ENCODE data around the gene ANKRD6. TPM values are rescaled to one million over a fixed set of nuclear protein-coding genes. Genes with fewer than 3 reads are reported as not detected.

ANKRD6 gene
- total RNA-seq, 4 donors from 2014 or later, result 1.6 to 6.8 (median 2.9) TPM

GRCh38 chr6:89562093-89562973 is 129.4 kb downstream of the ANKRD6 start:
- Histone ChIP-seq H3K27ac (no peak overlapping the region), H3K36me3 (no peaks in the 10 kb centered on the region), H3K4me1 (peaks cover 7 to 20% of the 10 kb centered on the region in 2 donors), H3K4me3 (peak overlapping the region; percentile 41 to 65 (median 48)), H3K9me3 (no peaks in the 10 kb centered on the region), H3K27me3 (no peaks in the 10 kb centered on the region)
- in situ Hi-C loops (cut with MboI; ENCODE audit: low sequenced_read_pairs in 4 of 4), result no loop called here
- intact Hi-C loops (cut with DNase I; ENCODE audit: low total_unique reads), result no loop called here
- no peak for TF ChIP-seq CTCF (IDR thresholded peaks at IDR 0.05 in 4 of 5, conservative IDR thresholded peaks at IDR 0.05 in 1 of 5)
- no peak for TF ChIP-seq POLR2A (IDR thresholded peaks at IDR 0.05)
- DNase-seq (no peak), ATAC-seq (peak; percentile 49 to 75)

DNA sequence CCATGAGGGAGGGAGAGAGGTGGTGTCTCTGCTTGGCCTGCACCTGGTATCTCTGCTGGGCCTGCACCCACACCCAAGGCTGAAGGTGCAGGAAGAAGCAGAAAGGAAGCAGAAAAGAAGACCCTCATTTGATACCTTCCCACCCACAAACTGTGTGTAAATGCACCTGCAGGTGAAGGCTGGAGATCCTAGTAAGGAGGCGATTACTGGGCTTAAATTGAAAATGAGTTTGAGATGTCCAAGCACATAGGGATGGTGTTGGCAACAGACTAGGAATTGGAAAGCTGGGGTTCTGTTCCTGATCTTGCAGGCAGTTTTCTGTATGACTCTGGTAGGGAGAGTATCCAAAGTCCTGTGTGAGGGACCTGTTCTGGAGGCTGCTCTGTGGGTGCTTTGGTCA is 130.9 kb downstream of the ANKRD6 start:
- Histone ChIP-seq H3K4me3 (no peak overlapping the region), H3K36me3 (no peaks in the 10 kb centered on the region), H3K9me3 (no peaks in the 10 kb centered on the region), H3K27me3 (no peaks in the 10 kb centered on the region), H3K27ac (no peak overlapping the region), H3K4me1 (peaks cover 7 to 20% of the 10 kb centered on the region in 2 donors)
- in situ Hi-C loops (cut with MboI; ENCODE audit: low sequenced_read_pairs in 4 of 4) (no loop called here), intact Hi-C loops (cut with DNase I; ENCODE audit: low total_unique reads) (no loop called here)
- ATAC-seq (no peak), DNase-seq (no peak)
- TF ChIP-seq CTCF (IDR thresholded peaks at IDR 0.05 in 4 of 5, conservative IDR thresholded peaks at IDR 0.05 in 1 of 5) (no peak), POLR2A (IDR thresholded peaks at IDR 0.05) (no peak)

DNA sequence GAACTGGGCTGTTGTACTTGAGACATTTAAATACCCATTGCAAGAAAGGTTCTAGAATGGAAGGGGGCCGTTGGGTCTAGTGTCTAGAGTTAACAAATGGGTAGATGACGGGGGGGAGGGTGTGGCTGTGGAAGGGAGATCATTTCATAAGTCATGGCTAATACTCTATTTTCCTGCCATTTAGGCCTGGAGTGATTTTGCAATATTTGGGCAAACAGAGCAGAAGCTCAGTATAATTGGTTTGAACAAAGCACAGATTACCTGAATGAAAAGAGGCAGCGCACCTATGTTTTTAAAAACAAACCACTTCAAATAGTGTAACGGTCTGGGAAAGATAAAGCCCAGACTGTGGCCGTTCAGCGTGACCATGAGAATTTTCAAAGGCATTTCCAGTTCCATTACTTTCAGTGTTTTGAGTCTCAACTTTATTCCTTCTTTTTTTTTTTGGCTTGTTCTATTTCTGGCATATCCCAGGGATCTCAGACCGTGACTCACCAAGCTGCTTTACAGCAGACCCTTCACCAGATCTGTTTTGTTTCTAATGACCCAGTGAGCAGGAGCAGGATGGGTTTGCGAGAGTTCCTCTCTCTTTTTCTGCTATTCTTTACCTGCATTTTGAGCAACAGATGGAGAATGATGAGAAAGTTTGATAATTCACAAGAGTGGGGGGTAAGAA is 131.9 kb downstream of the ANKRD6 start:
- intact Hi-C loops (cut with DNase I; ENCODE audit: low total_unique reads), result no loop called here
- Histone ChIP-seq H3K9me3 (no peaks in the 10 kb centered on the region), H3K27ac (no peak overlapping the region), H3K4me3 (no peak overlapping the region), H3K4me1 (peaks cover 7 to 20% of the 10 kb centered on the region in 2 donors), H3K36me3 (no peaks in the 10 kb centered on the region), H3K27me3 (no peaks in the 10 kb centered on the region)
- TF ChIP-seq CTCF (IDR thresholded peaks at IDR 0.05 in 4 of 5, conservative IDR thresholded peaks at IDR 0.05 in 1 of 5) (no peak), POLR2A (IDR thresholded peaks at IDR 0.05) (no peak)
- no peak for ATAC-seq
- in situ Hi-C loops (cut with MboI; ENCODE audit: low sequenced_read_pairs in 4 of 4), result no loop called here
- no peak for DNase-seq

- H3K36me3 ChIP-seq, result no peaks in the 10 kb centered on the region
- TF ChIP-seq CTCF (IDR thresholded peaks at IDR 0.05 in 4 of 5, conservative IDR thresholded peaks at IDR 0.05 in 1 of 5) (no peak), POLR2A (IDR thresholded peaks at IDR 0.05) (no peak)
- DNase-seq (no peak), ATAC-seq (no peak)
- H3K27ac ChIP-seq, result no peak overlapping the region
- H3K4me3 ChIP-seq, result no peak overlapping the region
- peaks cover 7 to 20% of the 10 kb centered on the region in 2 donors for H3K4me1 ChIP-seq
- intact Hi-C loops (cut with DNase I; ENCODE audit: low total_unique reads) (no loop called here), in situ Hi-C loops (cut with MboI; ENCODE audit: low sequenced_read_pairs in 4 of 4) (no loop called here)
- no peaks in the 10 kb centered on the region for H3K27me3 ChIP-seq
- no peaks in the 10 kb centered on the region for H3K9me3 ChIP-seq
Observed at GRCh38 chr6:89566008-89566800, 133.3 kb downstream of the ANKRD6 start.
